Neural cell (in vitro differentiated cells): ENCODE data around the gene SAMD4B. TPM values are rescaled to one million over a fixed set of nuclear protein-coding genes. Genes with fewer than 3 reads are reported as not detected.

ENCODE experiments used
- H2AFZ ChIP-seq: fragments of 200-600, 300-800 bp; sonication (generic), shearing (Covaris generic); 2 replicates; pipeline ENCODE4 v1.6.0; 2014; ENCODE audit warnings: low read depth, mild to moderate bottlenecking, antibody characterized with exemption, low read length, moderate library complexity
- H3F3A ChIP-seq: fragments of 200-600 bp; shearing (Covaris generic); 2 replicates; pipeline ENCODE4 v1.6.1; 2016; ENCODE audit warnings: mild to moderate bottlenecking, moderate library complexity, mixed read lengths, antibody characterized with exemption, low read length; ENCODE audit not compliant: insufficient read depth, poor library complexity, severe bottlenecking
- H3K27ac ChIP-seq: fragments of 200-600, 300-800 bp; sonication (generic), shearing (Covaris generic); 2 replicates; pipeline ENCODE4 v1.5.1; 2014; ENCODE audit warnings: mild to moderate bottlenecking, low read length, moderate library complexity
- H3K27me3 ChIP-seq: fragments of 300-800, 200-600 bp; sonication (generic), shearing (Covaris generic); 2 replicates; pipeline ENCODE4 v1.6.0; 2014; ENCODE audit warnings: mild to moderate bottlenecking, low read depth, low read length, moderate library complexity; ENCODE audit not compliant: insufficient read depth
- H3K36me3 ChIP-seq: fragments of 300-800, 200-600 bp; sonication (generic), shearing (Covaris generic); 2 replicates; pipeline ENCODE4 v1.5.1; 2014; ENCODE audit warnings: mild to moderate bottlenecking, antibody characterized with exemption, low read length, moderate library complexity; ENCODE audit not compliant: insufficient read depth
- H3K4me2 ChIP-seq: fragments of 300-800, 200-600 bp; sonication (generic), shearing (Covaris generic); 2 replicates; pipeline ENCODE4 v1.6.0; 2014; ENCODE audit warnings: mild to moderate bottlenecking, low read length
- H3K4me3 ChIP-seq: fragments of 300-800, 200-600 bp; sonication (generic), shearing (Covaris generic); 2 replicates; pipeline ENCODE4 v1.5.1; 2014; ENCODE audit warnings: mild to moderate bottlenecking, low read length, moderate library complexity
- H3K79me2 ChIP-seq: fragments of 200-600 bp; shearing (Covaris generic); replicated peaks from 2 replicates; pipeline ENCODE4 v1.6.0; 2014; ENCODE audit warnings: mild to moderate bottlenecking, low read length, moderate library complexity; ENCODE audit not compliant: insufficient read depth
- H3K9ac ChIP-seq: fragments of 300-800, 200-600 bp; sonication (generic), shearing (Covaris generic); 2 replicates; pipeline ENCODE4 v1.6.1; 2016; ENCODE audit warnings: mild to moderate bottlenecking, low read length, mixed read lengths
- H3K9me2 ChIP-seq: fragments of 200-600 bp; shearing (Covaris generic); 2 replicates; pipeline ENCODE4 v1.6.1; 2016; ENCODE audit warnings: mild to moderate bottlenecking, low read length, mixed read lengths; ENCODE audit not compliant: insufficient read depth
- H3K9me3 ChIP-seq: fragments of 200-600, 300-800 bp; sonication (generic), shearing (Covaris generic); 2 replicates; pipeline ENCODE4 v1.6.1; 2016; ENCODE audit warnings: mild to moderate bottlenecking, mixed run types, low read length, moderate library complexity, mixed read lengths
- H4K20me1 ChIP-seq: fragments of 200-600 bp; shearing (Covaris generic); 2 replicates; pipeline ENCODE4 v1.6.1; 2016; ENCODE audit warnings: mild to moderate bottlenecking, mixed run types; ENCODE audit not compliant: insufficient read depth
- EP300 ChIP-seq: fragments of 450-650 bp; conservative IDR thresholded peaks from 2 replicates; pipeline ENCODE4 v1.6.1; 2014; ENCODE audit warnings: antibody characterized with exemption, mild to moderate bottlenecking, moderate library complexity; ENCODE audit not compliant: poor library complexity, severe bottlenecking
- EZH2 ChIP-seq: fragments of 200-600, 300-800 bp; shearing (Covaris generic), sonication (generic); IDR thresholded peaks from 2 replicates; pipeline ENCODE4 v1.6.1; 2014; ENCODE audit warnings: antibody characterized with exemption, low read length, borderline replicate concordance, mild to moderate bottlenecking; ENCODE audit not compliant: insufficient read depth, poor library complexity, severe bottlenecking
- MXI1 ChIP-seq: fragments of 450-650 bp; conservative IDR thresholded peaks from 2 replicates; pipeline ENCODE4 v1.6.1; 2014; ENCODE audit warnings: antibody characterized with exemption, mild to moderate bottlenecking; ENCODE audit not compliant: poor library complexity, severe bottlenecking
- POLR2AphosphoS5 ChIP-seq: IDR thresholded peaks from 2 replicates; pipeline ENCODE4 v1.6.1; 2012
- RAD21 ChIP-seq: fragments of 450-650 bp; conservative IDR thresholded peaks from 2 replicates; pipeline ENCODE4 v1.6.1; 2014; ENCODE audit warnings: antibody characterized with exemption, mild to moderate bottlenecking, moderate library complexity
- REST ChIP-seq: IDR thresholded peaks from 2 replicates; pipeline ENCODE4 v1.6.1; 2012; ENCODE audit warnings: borderline replicate concordance
- SMC3 ChIP-seq: fragments of 450-650 bp; conservative IDR thresholded peaks from 2 replicates; pipeline ENCODE4 v1.6.1; 2014; ENCODE audit warnings: antibody characterized with exemption, mild to moderate bottlenecking, moderate library complexity; ENCODE audit not compliant: poor library complexity
- TAF1 ChIP-seq: IDR thresholded peaks from 2 replicates; pipeline ENCODE4 v1.6.1; 2012; ENCODE audit warnings: low read depth
- polyA plus RNA-seq: library from polyadenylated mRNA; depleted of rRNA; stranded (reverse); fragments of >200 nt; gene quantifications from 2 replicates; pipeline ENCODE4 v1.2.3, GENCODE V29; 2014
- TF ChIP-seq, protein P1 (sequence below): fragments of 450-650 bp; IDR thresholded peaks from 2 replicates; pipeline ENCODE4 v1.5.1; 2014; ENCODE audit warnings: antibody characterized with exemption, mild to moderate bottlenecking, moderate library complexity; ENCODE audit not compliant: poor library complexity, severe bottlenecking

The SAMD4B gene
- polyA plus RNA-seq, 1 donor from 2014 or later = 19.3 TPM

DNA sequence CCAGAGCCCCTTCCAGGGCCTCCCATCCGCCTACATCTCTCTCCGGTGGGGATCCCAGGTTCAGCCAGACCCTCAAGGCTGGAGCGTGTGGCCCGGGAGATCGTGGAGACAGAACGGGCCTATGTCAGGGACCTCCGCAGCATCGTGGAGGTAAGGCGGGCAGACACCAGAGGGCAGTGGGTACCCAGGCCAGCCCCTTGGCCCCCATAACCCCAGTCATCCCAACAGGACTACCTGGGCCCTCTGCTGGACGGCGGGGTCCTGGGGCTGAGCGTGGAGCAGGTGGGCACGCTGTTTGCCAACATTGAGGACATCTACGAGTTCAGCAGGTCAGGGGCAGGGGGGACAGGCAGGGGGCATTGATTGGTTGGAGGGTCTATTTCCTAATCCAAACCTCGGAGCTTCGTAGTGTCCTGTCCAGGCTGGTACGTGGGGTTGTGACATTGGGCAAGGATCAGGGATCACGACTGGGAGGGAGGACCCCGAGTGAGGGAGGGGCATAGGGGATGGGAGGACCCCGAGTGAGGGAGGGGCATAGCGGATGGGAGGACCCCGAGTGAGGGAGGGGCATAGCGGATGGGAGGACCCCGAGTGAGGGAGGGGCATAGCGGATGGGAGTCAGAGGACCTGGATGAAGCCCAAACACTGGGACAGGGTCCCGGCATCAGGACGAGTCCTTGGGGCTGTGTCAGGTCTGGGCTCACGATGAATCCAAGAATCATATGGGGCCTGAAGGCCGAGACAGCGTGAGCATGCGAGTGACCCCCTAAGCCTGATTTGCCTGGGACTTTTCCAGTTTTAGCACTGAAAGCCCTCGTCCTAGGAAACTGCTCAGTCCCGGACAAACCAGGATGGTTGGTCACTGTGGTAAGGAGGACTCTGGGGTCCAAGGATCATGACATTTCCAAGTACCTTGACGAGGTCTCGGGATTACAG, 73.2 kb downstream of the SAMD4B start:
- H2AFZ ChIP-seq = no peak overlapping the region
- H3K4me2 ChIP-seq = peak overlapping the region; percentile 97
- H3K9me3 ChIP-seq = no peaks in the 10 kb centered on the region
- H3F3A ChIP-seq = no peaks in the 10 kb centered on the region
- no peak overlapping the region for H3K27ac ChIP-seq
- H3K79me2 ChIP-seq = peaks cover 27% of the 10 kb centered on the region
- H3K9ac ChIP-seq = peak overlapping the region; percentile 100
- no peaks in the 10 kb centered on the region for H4K20me1 ChIP-seq
- no peaks in the 10 kb centered on the region for H3K36me3 ChIP-seq
- H3K4me3 ChIP-seq = peak overlapping the region; percentile 89
- peaks cover 3% of the 10 kb centered on the region for H3K27me3 ChIP-seq
- H3K9me2 ChIP-seq = no peaks in the 10 kb centered on the region
- no peak for TF ChIP-seq TAF1
- TF ChIP-seq EP300 = no peak
- no peak for TF ChIP-seq SMC3
- TF ChIP-seq REST = no peak
- TF ChIP-seq RAD21 = no peak

DNA sequence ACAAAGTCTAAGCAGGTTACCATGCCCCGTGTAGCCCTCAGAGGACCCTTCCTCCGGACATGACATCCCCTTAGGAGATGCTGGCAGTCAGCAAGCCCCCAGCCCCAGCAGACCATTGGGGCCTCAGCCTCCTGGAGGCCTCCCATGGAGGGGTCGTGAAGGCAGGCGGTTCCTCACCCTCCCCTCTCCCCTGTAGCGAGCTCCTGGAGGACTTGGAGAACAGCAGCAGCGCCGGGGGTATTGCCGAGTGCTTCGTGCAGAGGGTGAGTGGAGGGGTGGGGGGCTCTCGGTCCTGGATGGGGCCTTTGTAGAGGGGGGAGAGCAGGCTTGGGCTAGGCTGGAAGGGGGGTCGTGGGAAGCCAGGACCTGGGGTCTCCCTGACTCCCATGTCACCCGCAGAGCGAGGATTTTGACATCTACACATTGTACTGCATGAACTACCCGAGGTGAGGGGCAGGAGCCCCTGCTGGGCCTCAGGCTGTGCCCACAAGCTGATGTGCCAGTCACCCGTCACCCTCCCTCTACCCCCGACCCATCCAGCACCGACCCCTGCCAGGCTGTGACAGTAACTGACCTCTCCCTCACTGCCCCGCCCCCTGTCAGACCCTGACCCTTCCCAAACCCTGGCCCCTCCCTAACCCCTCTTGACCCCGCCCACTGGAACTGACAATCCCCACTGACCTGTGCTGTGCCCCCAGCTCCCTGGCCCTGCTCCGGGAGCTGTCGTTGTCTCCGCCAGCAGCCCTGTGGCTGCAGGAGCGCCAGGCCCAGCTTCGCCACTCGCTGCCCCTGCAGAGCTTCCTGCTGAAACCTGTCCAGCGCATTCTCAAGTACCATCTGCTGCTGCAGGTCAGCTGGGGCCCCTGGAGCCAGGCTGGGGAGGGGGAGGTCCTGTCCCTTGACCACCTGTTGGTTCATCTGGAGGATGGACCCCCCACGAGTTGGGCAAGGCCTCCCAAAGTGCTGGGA, 74.2 kb downstream of the SAMD4B start:
- no peaks in the 10 kb centered on the region for H3K27me3 ChIP-seq
- H2AFZ ChIP-seq = no peak overlapping the region
- TF ChIP-seq TAF1 (no peak), EP300 (no peak), MXI1 (no peak), SMC3 (no peak), REST (no peak), EZH2 (no peak), RAD21 (no peak), POLR2AphosphoS5 (no peak)
- TF ChIP-seq, protein P1, sequence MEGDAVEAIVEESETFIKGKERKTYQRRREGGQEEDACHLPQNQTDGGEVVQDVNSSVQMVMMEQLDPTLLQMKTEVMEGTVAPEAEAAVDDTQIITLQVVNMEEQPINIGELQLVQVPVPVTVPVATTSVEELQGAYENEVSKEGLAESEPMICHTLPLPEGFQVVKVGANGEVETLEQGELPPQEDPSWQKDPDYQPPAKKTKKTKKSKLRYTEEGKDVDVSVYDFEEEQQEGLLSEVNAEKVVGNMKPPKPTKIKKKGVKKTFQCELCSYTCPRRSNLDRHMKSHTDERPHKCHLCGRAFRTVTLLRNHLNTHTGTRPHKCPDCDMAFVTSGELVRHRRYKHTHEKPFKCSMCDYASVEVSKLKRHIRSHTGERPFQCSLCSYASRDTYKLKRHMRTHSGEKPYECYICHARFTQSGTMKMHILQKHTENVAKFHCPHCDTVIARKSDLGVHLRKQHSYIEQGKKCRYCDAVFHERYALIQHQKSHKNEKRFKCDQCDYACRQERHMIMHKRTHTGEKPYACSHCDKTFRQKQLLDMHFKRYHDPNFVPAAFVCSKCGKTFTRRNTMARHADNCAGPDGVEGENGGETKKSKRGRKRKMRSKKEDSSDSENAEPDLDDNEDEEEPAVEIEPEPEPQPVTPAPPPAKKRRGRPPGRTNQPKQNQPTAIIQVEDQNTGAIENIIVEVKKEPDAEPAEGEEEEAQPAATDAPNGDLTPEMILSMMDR = no peak
- H3K36me3 ChIP-seq = no peaks in the 10 kb centered on the region
- H3K27ac ChIP-seq = no peak overlapping the region
- H3K9me3 ChIP-seq = no peaks in the 10 kb centered on the region
- H3K79me2 ChIP-seq = peaks cover 27% of the 10 kb centered on the region
- H4K20me1 ChIP-seq = no peaks in the 10 kb centered on the region
- H3K4me2 ChIP-seq = no peak overlapping the region
- no peaks in the 10 kb centered on the region for H3K9me2 ChIP-seq
- no peaks in the 10 kb centered on the region for H3F3A ChIP-seq
- peak overlapping the region; percentile 89 for H3K4me3 ChIP-seq
- H3K9ac ChIP-seq = no peak overlapping the region
